ENCODE data around the gene WNT4. TPM values are rescaled to one million over a fixed set of nuclear protein-coding genes. Genes with fewer than 3 reads are reported as not detected.

The WNT4 gene
- total RNA-seq, 5 donors from 2014 or later (not counting 1 experiment from before 2014, with no cell fraction given) = not detected

DNA sequence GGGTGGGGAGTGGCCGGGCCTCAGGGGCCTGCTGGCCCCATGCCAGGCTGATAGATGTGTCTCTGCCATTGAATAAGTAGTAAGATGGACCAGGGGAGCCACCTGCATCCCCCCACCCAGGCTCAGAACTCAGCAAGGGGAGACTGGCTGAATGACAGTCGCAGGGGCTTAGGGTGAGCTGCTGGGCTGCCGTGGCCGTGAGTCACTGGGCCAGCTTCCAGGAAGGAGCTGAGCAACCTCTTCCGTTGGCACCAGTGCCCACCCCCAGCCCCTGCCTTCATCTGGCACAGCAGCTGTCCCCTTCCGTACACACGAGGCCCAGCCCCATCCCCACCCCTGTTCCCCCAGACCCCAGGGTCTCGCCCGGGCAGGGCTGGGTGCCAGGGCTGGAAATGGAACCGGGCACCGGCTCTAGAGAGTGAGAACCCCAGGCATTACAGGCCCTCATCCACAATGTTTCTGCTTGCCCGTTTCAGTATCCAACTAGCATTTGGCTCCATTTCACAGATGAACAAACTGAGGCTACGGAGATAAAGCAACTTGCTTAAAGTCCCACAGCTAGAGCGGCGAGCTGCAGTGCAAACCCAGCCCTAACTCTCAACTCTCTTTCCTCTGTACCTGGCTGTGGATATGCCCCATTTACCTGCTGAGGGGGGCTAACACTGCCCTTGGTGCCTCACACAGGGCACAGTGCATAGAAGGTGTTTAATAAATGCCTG lies 10.2 kb downstream of the WNT4 start:
- ATAC-seq (replicated peaks in 1 of 4) = no peak
- POLR2A ChIA-PET = no interaction called here
- H3K9me3 Mint-ChIP-seq = no peaks in the 10 kb centered on the region
- H3K27me3 Mint-ChIP-seq = peaks cover 0 to 2% of the 10 kb centered on the region in 2 donors
- no peaks in the 10 kb centered on the region for H3K36me3 Mint-ChIP-seq
- DNase-seq = no peak
- Histone ChIP-seq H3K27me3 (replicated peaks in 1 of 2; ENCODE audit: control insufficient read depth in 2 of 2, extremely low read depth in 1 of 2, insufficient read depth in 2 of 2, low read length in 1 of 2) (peaks cover 0 to 46% of the 10 kb centered on the region in 2 experiments), H3K9me3 (no peaks in the 10 kb centered on the region), H3K27ac (ENCODE audit: low read length) (no peak overlapping the region), H3K4me1 (ENCODE audit: control insufficient read depth in 1 of 2, extremely low read depth in 1 of 2, insufficient read depth in 2 of 2, low read length in 2 of 2) (peaks cover 0 to 4% of the 10 kb centered on the region in 2 experiments), H3K36me3 (ENCODE audit: control insufficient read depth in 2 of 2, extremely low read depth in 1 of 2, insufficient read depth in 1 of 2, low read length in 1 of 2) (peaks cover 0 to 2% of the 10 kb centered on the region in 2 donors), H3K4me3 (ENCODE audit: control insufficient read depth in 1 of 2, extremely low read depth in 1 of 2, low read length in 1 of 2) (no peak overlapping the region)
- H3K4me3 Mint-ChIP-seq = no peak overlapping the region
- CTCF ChIA-PET = no interaction called here
- H3K27ac Mint-ChIP-seq = no peak overlapping the region
- no peaks in the 10 kb centered on the region for H3K4me1 Mint-ChIP-seq
- WGBS (ENCODE audit: insufficient coverage) = 83% methylated on average over 13 of the region's 15 CpGs

- POLR2A ChIA-PET = no interaction called here
- peaks cover 0 to 4% of the 10 kb centered on the region in 2 experiments for H3K4me1 ChIP-seq (ENCODE audit: control insufficient read depth in 1 of 2, extremely low read depth in 1 of 2, insufficient read depth in 2 of 2, low read length in 2 of 2)
- Mint-ChIP-seq H3K27ac (no peak overlapping the region), H3K27me3 (peaks cover 0 to 2% of the 10 kb centered on the region in 2 donors), H3K36me3 (no peaks in the 10 kb centered on the region), H3K4me1 (no peaks in the 10 kb centered on the region), H3K4me3 (no peak overlapping the region), H3K9me3 (no peaks in the 10 kb centered on the region)
- no peak overlapping the region for H3K4me3 ChIP-seq (ENCODE audit: control insufficient read depth in 1 of 2, extremely low read depth in 1 of 2, low read length in 1 of 2)
- CTCF ChIA-PET = no interaction called here
- H3K27me3 ChIP-seq (replicated peaks in 1 of 2; ENCODE audit: control insufficient read depth in 2 of 2, extremely low read depth in 1 of 2, insufficient read depth in 2 of 2, low read length in 1 of 2) = peaks cover 0 to 46% of the 10 kb centered on the region in 2 experiments
- WGBS (ENCODE audit: insufficient coverage) = 20% methylated on average over 7 of the region's 10 CpGs
- DNase-seq = peak in 29 of 35 experiments; percentile 12 to 68 (median 36)
- H3K27ac ChIP-seq (ENCODE audit: low read length) = no peak overlapping the region
- H3K9me3 ChIP-seq = no peaks in the 10 kb centered on the region
- H3K36me3 ChIP-seq (ENCODE audit: control insufficient read depth in 2 of 2, extremely low read depth in 1 of 2, insufficient read depth in 1 of 2, low read length in 1 of 2) = peaks cover 0 to 2% of the 10 kb centered on the region in 2 donors
- ATAC-seq (replicated peaks in 1 of 4) = peak; percentile 46 to 63 (median 56)
Observed at GRCh38 chr1:22131875-22132486, 10.9 kb downstream of the WNT4 start.

GRCh38 chr1:22131062-22131461 lies 11.8 kb downstream of the WNT4 start:
- peaks cover 0 to 4% of the 10 kb centered on the region in 2 experiments for H3K4me1 ChIP-seq (ENCODE audit: control insufficient read depth in 1 of 2, extremely low read depth in 1 of 2, insufficient read depth in 2 of 2, low read length in 2 of 2)
- 86% methylated on average over 4 of the region's 4 CpGs for WGBS (ENCODE audit: insufficient coverage)
- no peak overlapping the region for H3K27ac ChIP-seq (ENCODE audit: low read length)
- H3K4me3 ChIP-seq (ENCODE audit: control insufficient read depth in 1 of 2, extremely low read depth in 1 of 2, low read length in 1 of 2) = no peak overlapping the region
- Mint-ChIP-seq H3K27me3 (peaks cover 0 to under 1% of the 10 kb centered on the region in 2 donors), H3K27ac (no peak overlapping the region), H3K4me3 (no peak overlapping the region), H3K36me3 (no peaks in the 10 kb centered on the region), H3K4me1 (no peaks in the 10 kb centered on the region), H3K9me3 (no peaks in the 10 kb centered on the region)
- no peak for ATAC-seq (replicated peaks in 1 of 4)
- ChIA-PET POLR2A (no interaction called here), CTCF (no interaction called here)
- H3K36me3 ChIP-seq (ENCODE audit: control insufficient read depth in 2 of 2, extremely low read depth in 1 of 2, insufficient read depth in 1 of 2, low read length in 1 of 2) = peaks cover 0 to 2% of the 10 kb centered on the region in 2 donors
- DNase-seq = no peak
- no peaks in the 10 kb centered on the region for H3K9me3 ChIP-seq
- peaks cover 0 to 38% of the 10 kb centered on the region in 2 experiments for H3K27me3 ChIP-seq (replicated peaks in 1 of 2; ENCODE audit: control insufficient read depth in 2 of 2, extremely low read depth in 1 of 2, insufficient read depth in 2 of 2, low read length in 1 of 2)

- Histone ChIP-seq H3K9me3 (no peaks in the 10 kb centered on the region), H3K27ac (ENCODE audit: low read length) (no peak overlapping the region), H3K4me1 (ENCODE audit: control insufficient read depth in 1 of 2, extremely low read depth in 1 of 2, insufficient read depth in 2 of 2, low read length in 2 of 2) (peaks cover 0 to 4% of the 10 kb centered on the region in 2 experiments), H3K4me3 (ENCODE audit: control insufficient read depth in 1 of 2, extremely low read depth in 1 of 2, low read length in 1 of 2) (no peak overlapping the region), H3K27me3 (replicated peaks in 1 of 2; ENCODE audit: control insufficient read depth in 2 of 2, extremely low read depth in 1 of 2, insufficient read depth in 2 of 2, low read length in 1 of 2) (peaks cover 0 to 25% of the 10 kb centered on the region in 2 experiments), H3K36me3 (ENCODE audit: control insufficient read depth in 2 of 2, extremely low read depth in 1 of 2, insufficient read depth in 1 of 2, low read length in 1 of 2) (peaks cover 0 to 2% of the 10 kb centered on the region in 2 donors)
- CTCF ChIA-PET = no interaction called here
- POLR2A ChIA-PET = no interaction called here
- Mint-ChIP-seq H3K27ac (no peak overlapping the region), H3K36me3 (no peaks in the 10 kb centered on the region), H3K4me1 (no peaks in the 10 kb centered on the region), H3K9me3 (no peaks in the 10 kb centered on the region), H3K27me3 (no peaks in the 10 kb centered on the region), H3K4me3 (no peak overlapping the region)
- ATAC-seq (replicated peaks in 1 of 4) (no peak), DNase-seq (no peak)
- 91% methylated on average over 28 of the region's 29 CpGs for WGBS (ENCODE audit: insufficient coverage)
Observed at GRCh38 chr1:22129501-22130117, 13.3 kb downstream of the WNT4 start.

- no peak overlapping the region for H3K27ac ChIP-seq (ENCODE audit: low read length)
- ChIA-PET CTCF (interaction anchor here in 1 of 2 donors (0.6 kb wide), 2 partner anchors 104 to 249 kb away, joined by 3 read pairs; no protein-coding TSS in a partner anchor), POLR2A (no interaction called here)
- Mint-ChIP-seq H3K36me3 (no peaks in the 10 kb centered on the region), H3K4me3 (no peak overlapping the region), H3K27me3 (no peaks in the 10 kb centered on the region), H3K9me3 (no peaks in the 10 kb centered on the region), H3K4me1 (no peaks in the 10 kb centered on the region), H3K27ac (no peak overlapping the region)
- DNase-seq = no peak
- H3K9me3 ChIP-seq = no peaks in the 10 kb centered on the region
- peaks cover 0 to 4% of the 10 kb centered on the region in 2 experiments for H3K4me1 ChIP-seq (ENCODE audit: control insufficient read depth in 1 of 2, extremely low read depth in 1 of 2, insufficient read depth in 2 of 2, low read length in 2 of 2)
- H3K4me3 ChIP-seq (ENCODE audit: control insufficient read depth in 1 of 2, extremely low read depth in 1 of 2, low read length in 1 of 2) = no peak overlapping the region
- no peak for ATAC-seq (replicated peaks in 1 of 4)
- WGBS (ENCODE audit: insufficient coverage) = 52% methylated on average over 6 of the region's 12 CpGs
- H3K36me3 ChIP-seq (ENCODE audit: control insufficient read depth in 2 of 2, extremely low read depth in 1 of 2, insufficient read depth in 1 of 2, low read length in 1 of 2) = peaks cover 0 to 2% of the 10 kb centered on the region in 2 donors
- H3K27me3 ChIP-seq (replicated peaks in 1 of 2; ENCODE audit: control insufficient read depth in 2 of 2, extremely low read depth in 1 of 2, insufficient read depth in 2 of 2, low read length in 1 of 2) = peaks cover 0 to 18% of the 10 kb centered on the region in 2 experiments
Observed at GRCh38 chr1:22128392-22128791, 14.5 kb downstream of the WNT4 start.

DNA sequence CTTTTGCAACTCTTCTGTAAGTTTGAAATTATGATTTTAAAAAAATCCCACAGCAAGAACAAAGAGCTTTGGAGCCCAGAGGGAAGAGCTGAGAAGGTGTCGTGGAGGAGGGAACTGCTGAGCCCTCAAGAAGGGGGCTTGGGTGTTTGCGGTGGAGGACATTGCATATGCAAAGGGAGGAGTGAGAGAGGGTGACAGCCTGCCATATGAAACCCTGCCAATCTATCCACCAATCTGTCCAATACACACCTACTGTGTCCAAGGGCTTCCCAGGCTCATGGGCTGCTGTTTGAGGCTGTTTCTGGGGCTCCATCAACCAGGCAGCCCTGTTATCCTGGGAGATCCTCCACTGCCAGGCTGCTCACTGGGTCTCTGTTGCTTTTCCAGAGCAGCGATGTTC lies 15.2 kb downstream of the WNT4 start:
- ATAC-seq (replicated peaks in 1 of 4) (no peak), DNase-seq (no peak)
- H3K4me1 ChIP-seq (ENCODE audit: control insufficient read depth in 1 of 2, extremely low read depth in 1 of 2, insufficient read depth in 2 of 2, low read length in 2 of 2) = peaks cover 0 to 4% of the 10 kb centered on the region in 2 experiments
- Mint-ChIP-seq H3K4me3 (no peak overlapping the region), H3K27ac (no peak overlapping the region), H3K4me1 (no peaks in the 10 kb centered on the region), H3K27me3 (no peaks in the 10 kb centered on the region), H3K9me3 (no peaks in the 10 kb centered on the region), H3K36me3 (no peaks in the 10 kb centered on the region)
- H3K36me3 ChIP-seq (ENCODE audit: control insufficient read depth in 2 of 2, extremely low read depth in 1 of 2, insufficient read depth in 1 of 2, low read length in 1 of 2) = peaks cover 0 to 2% of the 10 kb centered on the region in 2 donors
- no peaks in the 10 kb centered on the region for H3K9me3 ChIP-seq
- H3K27me3 ChIP-seq (replicated peaks in 1 of 2; ENCODE audit: control insufficient read depth in 2 of 2, extremely low read depth in 1 of 2, insufficient read depth in 2 of 2, low read length in 1 of 2) = peaks cover 0 to 12% of the 10 kb centered on the region in 2 experiments
- ChIA-PET CTCF (no interaction called here), POLR2A (interaction anchor here in 1 of 2 donors (0.6 kb wide), 1 partner anchor 360 kb away, joined by 3 read pairs; no protein-coding TSS in a partner anchor)
- H3K4me3 ChIP-seq (ENCODE audit: control insufficient read depth in 1 of 2, extremely low read depth in 1 of 2, low read length in 1 of 2) = no peak overlapping the region
- no peak overlapping the region for H3K27ac ChIP-seq (ENCODE audit: low read length)
- no CpG with 5 or more reads among the region's 3 CpGs for WGBS (ENCODE audit: insufficient coverage)

Data from T-cell (primary cell).